CD4-positive, alpha-beta T cell treated with Interleukin-15 for 1 hour (primary cell): ENCODE measurements around the gene NCEH1.
"Not testable (repeated sequence)": the region's sequence is repeated elsewhere in the genome, so short reads cannot be mapped to it uniquely, and the experiment has no call there.

ENCODE experiments used
- DNase-seq: peaks from one replicate; pipeline ENCODE4 v3.0.0-alpha.2; 2020

Gene NCEH1

DNA sequence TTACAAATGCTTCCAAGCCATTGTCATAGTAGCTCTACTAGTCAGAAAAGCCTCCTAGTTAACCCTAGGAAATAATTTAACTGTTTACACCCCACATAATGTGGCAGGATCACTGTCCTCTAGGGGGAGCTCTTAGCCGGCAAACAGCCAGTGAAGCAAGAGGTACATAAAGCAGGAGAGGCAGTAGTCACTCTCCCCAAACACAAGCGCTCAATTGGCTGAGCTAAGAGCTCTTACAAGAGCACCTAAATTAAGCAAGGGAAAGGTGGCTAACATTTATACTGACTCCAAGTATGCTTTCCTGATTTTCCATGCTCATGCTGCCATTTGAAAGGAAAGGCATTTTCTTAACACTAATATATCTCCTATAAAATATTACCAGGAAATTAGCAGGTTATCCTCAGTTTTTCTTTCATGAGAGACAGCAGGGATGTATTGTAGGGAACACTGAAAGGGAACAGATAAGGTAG is 37.6 kb downstream of the NCEH1 start:
- DNase-seq, result peak; percentile 54

DNA sequence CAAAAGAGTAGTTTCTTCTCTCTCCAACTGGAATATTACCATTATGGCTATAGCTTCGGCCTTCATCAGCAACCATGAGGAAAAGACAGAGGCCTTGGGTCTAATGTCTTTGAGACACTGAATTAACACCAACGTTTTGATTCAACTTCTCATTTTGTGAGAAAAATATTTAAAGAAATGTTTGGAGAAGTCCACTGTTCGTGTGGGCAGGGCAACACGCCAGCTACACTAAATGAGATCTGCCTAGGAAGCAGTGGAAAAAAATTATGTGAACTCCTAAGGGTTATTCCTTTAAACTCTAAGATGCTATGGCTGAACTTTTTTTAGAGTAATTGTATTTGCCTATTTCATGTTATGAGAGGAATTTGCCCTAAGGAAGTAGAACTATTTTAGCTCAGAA is 41.8 kb downstream of the NCEH1 start:
- DNase-seq, result no peak

DNA sequence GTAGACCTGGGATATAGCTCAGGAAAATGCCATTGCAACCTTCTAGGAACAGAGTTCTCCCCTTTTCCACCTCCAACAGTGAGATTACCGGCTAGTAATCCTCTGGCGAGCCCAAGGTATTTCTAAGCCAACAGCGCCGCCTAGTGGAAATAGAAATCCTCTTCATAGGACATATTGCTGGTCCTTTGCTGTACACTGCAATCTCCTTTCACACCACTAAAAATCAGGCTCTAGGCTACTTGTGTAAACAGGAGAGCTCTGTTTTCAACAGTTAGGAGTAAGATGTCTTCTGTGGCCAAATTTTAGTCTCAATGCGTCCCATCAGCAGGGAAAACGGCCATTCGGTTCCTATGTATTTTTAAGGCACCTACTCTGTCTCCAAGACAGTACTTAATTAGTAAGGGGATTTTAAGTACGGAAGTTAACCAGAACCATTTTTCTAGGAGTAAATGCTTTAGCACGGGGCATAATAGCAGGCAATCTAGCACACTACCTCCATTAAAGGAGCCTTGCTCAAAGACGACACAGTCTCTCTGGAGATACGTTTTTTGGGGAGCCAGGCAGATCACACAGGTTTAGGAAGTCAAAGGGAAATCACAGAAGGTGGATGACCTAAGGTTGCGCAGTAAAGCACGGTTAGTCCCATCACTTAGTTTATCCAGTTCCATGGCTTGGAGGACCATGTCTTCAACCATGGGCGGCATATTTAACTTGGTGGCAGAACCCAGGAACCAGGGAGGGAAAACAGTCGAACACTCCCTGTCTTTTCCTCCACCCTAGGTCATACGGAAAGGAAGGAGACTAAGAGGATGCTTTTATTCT is 43.8 kb downstream of the NCEH1 start:
- peak; percentile 65 for DNase-seq

DNA sequence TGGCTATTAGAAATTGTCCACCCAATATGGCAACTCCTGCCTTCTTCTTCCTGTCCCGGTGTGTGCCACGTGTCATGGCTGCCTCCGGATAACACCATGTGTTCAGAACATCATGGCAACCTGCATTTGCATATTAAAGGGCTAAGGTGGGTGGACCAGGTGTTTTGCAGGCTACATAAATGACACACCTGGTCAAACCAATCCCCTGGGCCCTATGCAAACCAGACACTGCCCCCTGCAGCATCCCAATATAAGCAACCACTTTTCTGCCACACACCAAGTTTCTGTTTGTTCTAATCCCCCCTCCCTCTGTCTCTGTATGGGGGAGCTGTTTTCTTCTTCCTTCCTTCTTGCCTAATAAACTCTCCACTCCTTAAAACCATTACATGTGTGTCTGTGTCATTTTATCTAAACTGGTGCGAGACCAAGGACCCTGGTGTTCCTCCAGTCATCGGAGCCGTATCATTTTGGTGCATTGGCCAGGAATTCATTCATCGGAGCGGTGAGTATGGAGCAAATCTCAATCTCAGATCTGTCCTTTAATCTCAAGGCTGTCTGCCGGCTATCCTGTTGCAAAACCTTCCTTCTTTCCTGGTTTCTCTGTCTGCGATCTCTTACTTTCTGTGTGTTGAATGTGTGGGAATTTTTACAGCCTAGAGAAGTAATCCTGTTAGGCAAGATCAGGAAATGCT is 44.5 kb downstream of the NCEH1 start:
- DNase-seq, result no peak

DNA sequence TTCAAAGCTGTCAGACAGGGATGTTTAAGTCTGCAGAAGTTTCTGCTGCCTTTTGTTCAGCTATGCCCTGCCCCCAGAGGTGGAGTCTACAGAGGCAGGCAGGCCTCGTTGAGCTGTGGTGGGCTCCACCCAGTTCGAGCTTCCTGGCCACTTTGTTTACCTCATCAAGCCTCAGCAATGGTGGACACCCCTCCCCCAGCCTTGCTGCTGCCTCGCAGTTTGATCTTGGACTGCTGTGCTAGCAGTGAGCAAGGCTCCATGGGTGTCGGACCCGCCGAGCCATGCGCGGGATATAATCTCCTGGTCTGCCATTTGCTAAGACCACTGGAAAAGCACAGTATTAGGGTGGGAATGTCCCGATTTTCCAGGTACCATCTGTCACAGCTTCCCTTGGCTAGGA is 45.4 kb downstream of the NCEH1 start:
- DNase-seq, result not testable (repeated sequence)

DNA sequence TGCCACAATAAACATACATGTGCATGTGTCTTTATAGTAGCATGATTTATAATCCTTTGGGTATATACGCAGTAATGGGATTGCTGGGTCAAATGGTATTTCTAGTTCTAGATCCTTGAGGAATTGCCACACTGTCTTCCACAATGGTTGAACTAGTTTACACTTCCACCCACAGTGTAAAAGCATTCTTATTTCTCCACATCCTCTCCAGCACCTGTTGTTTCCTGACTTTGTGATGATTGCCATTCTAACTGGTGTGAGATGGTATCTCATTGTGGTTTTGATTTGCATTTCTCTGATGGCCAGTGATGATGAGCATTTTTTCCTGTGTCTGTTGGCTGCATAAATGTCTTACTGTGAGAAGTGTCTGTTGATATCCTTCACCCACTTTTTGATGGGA is 50.4 kb downstream of the NCEH1 start:
- not testable (repeated sequence) for DNase-seq

DNA sequence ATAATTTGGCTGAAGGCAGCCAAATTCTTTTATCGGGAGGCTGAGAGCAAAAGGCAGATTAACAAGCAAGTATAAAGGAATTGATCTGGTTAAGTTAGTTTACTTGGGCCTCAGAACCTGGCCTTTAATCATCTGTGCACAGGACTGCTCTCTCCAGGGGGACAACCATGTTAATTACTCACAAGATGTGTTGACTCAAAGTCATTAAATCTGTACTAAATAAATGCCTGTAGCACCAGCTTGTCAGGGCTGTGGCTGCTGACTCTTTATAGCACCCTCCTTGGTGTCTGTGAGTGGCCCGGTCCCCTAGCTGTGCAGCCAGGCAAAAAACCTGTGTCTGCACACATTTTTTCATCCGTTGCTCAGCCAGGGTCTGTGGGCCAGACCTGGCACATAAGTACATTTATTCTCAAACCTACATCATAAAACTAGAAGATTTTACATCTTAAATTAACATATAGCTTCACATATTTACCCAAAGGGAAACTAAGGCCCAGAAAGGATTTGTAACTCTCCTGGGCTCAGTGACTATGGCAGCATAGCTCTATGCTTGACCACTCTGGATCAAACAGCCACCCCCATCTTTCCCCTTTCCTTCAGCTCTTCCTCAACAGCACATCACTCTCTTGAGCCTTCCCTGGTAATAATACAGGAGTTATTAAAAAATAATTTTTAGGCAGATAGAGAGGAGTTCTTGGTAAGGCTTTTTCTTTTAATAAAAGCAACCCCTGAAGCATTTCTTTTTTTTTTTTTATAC is 51.4 kb downstream of the NCEH1 start:
- no peak for DNase-seq

DNA sequence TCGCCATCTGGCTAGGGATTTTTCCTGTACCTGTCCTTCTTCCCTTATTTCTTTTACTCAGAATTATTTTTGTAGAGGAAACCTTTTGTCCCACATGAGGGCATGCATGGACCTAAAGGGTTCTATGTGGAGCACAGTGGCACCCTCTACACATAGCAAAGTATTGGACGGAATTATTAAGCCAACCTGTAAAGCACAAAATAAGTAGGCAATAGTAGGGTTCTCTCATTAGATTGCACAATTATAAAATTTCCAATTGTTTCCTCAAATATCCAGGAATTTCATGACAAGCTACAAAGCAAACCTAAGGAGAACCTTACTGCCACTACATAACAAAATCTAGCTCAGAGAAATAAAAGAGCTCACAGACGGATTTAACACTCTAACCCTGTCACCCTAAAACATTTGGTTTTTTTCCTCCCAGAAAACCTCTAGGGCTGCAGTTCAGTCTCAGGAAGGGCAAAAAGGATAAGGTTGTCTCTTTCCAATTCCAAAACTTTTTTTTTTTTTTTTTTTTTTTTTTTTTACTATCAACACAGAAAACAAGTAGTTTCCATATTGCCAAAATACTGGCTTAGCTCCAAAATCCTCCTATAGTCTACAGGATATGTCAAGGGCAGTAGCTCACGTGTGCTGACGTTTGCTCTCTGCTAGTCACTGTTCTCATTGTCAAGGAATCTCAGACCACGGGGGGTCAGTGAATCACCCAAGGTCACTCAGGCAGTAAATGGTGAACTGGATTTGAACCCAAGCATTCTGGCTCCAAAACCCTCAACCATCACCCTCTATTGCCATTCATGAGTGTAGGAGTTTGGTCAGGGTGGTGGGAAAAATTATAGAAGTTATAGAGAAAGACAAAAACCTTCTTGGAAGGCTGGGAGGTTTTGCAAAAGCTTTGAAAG is 52.3 kb downstream of the NCEH1 start:
- DNase-seq, result no peak

DNA sequence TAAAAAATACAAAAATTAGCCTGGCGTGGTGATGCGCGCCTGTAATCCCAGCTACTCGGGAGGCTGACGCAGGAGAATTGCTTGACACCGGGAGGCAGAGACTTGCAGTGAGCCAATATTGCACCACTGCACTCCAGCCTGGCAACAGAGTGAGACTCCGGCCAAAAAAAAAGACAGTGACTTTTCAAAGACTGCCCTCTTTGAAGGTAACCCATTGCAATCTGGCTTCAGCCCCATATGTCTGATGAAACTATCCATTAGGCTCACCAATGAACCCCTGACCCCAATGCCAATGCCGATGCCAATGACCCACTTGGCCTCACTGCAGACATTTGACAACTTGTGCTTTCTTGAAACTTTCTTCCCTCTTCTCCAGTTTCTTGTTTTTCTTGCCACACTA is 54.3 kb downstream of the NCEH1 start:
- DNase-seq, result no peak

DNA sequence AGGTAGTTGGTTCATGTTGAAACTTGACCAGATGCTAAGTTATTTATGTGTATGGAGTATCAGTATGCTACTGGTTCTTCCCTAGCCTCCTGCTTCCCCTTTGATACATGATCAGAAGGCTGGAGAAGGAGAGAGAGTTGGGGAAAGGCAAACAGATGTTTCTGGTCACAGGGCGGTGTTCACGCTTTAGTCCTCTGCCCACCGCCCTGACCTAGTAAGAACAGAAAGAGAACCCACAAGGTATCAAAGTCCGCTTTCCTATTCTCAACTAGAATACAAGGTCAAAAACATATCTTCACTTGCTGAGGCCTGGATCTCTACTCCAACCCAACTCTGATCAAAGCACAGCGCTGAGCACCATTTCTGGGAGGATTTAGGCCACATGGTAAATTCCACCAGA is 55.5 kb downstream of the NCEH1 start:
- no peak for DNase-seq

DNA sequence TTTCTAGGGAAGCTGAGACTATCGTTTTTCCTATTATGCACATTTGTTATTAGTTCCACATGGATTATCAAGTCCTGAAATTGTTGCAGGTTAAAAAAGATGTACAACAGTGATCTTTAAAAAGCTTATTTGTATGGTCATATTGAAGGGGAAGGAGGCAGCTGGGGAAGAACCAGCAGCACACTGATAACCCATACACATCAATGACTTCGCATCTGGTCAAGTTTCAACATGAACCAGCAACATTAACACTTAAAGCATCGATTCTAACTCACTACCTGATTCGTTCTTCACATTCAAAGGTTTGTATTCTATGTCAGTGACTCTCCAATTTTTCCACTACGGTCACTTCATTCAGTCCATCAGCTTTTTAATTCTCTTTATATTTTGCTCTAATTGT is 56.4 kb downstream of the NCEH1 start:
- DNase-seq, result no peak

DNA sequence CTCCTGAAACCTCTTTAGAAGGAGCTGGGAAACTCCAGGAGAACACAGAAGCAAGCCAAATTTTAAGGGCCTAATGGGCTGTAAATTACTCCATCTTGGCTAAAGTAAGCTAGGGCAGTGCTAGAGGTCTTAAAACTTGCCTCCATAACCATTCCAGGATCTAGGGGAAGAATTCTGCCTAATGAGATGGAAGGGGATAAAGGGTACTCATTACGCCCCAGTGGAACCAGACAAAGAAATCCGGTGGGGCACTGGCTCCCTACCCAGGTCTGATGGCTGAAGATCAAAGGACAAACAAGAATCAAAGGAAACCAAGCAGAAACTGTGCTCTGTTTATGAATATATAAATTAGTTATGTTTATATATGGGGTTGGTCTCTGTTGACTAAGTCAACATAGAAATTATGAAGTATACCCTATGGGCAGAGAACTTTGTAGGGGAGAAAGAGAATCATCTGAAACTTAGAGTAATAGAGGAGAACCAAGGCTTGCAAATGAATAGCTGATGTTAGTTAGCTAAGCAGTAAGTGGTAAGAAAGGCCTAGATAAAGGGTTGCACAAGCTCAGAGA is 57.8 kb downstream of the NCEH1 start:
- DNase-seq, result no peak

DNA sequence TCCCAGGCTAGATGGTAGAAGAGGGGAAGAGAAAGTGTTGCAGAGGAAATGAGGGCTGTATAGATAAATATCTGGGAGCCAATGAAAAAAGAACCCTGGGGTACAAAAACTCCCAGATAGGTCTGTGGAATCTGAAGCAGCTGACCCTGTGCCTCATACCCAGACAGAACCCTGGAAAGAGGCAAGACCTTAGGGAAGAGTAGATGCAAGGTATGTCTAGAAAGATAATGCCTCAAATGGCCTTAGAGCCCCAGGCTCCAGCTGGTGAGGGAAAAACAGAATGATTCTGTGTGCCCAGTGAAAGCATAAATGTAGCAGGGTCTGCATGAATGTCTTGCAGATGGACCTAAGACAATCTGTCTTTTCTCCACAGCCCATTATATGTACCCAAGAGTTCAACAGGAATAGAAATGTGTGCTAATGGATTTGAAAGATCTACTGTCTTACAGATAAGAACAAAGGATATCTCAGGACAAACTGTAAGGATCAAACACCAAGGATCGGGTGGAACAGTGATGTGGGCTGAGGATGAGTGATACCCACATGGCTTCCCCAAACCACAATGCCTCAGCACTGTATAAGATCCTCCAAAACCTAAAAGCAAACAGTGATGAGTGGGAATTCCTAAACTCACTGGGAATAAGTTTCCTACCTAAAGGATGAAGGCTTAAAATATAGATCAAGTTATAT is 58.8 kb downstream of the NCEH1 start:
- no peak for DNase-seq

DNA sequence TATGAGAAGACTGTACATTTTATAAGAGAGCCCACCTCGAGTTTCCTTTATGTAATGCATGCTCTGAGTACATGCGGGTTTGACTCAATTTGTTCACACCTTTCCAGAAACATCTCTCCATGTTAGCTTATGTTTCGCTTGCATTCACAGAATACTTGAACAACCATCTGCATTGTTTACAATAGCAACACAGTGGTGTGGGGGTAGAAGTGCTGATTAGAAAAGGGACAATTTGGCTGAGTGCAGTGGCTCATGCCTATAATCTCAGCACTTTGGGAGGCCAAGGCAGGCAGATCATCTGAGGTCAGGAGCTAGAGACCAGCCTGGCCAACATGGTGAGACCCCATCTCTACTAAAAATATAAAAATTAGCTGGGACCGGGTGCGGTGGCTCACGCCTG is 60.9 kb downstream of the NCEH1 start:
- DNase-seq, result no peak

DNA sequence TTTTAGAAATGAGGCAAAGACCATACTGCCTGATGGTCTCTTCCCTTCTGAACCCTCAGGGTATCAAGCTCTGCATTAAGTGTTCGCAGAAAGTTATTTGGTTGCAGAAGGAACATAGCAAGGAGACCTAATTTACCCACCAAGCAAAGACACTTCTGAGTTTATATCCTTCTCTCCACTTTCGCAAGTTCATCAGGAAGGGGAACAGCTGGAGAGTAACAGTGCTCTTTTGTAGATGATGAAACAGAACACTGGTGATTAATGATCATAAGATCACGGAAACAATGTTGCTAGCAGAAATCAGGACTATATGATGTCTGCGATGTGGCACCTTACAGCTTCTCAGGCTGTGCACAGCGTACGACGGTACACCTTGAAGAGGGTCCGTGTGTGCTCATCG is 62.1 kb downstream of the NCEH1 start:
- DNase-seq, result no peak

DNA sequence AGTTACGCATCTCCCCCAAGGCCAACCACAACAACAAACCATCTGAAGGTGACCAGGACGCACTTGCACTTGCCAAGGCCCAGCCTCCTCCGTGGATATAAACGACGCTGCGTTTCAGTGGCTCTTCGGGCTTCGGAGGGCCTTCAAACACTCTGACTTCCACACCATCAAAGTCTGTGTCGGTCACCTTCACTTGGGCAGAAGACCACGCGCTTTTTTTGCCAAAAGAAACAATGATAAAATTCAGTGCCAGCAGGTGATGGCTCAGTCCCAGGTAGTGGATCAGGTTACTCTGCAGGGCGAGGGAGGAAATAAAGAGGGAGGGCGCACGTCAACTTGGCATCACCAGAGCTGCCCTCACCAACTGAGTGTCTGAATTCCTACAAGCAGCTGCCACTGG is 63.0 kb downstream of the NCEH1 start:
- no peak for DNase-seq

DNA sequence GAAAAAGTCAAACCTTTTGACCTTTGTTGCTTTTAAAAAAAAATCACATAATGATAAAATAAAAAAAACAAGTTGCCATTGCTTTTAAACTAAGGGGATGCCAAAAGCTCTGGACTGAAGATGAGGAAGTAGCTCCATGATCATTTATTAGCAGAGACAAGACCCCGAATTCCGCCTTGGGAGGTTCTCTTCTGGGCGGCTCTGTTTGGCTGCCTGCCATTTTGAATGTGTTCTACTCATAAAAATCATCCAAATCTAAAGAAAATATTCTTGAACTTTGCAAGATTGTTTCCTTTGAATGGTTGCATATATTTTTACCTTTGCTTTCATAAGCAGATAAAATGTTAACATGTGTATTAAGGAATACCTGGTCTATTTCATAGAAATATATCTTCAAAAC is 63.8 kb downstream of the NCEH1 start:
- no peak for DNase-seq

DNA sequence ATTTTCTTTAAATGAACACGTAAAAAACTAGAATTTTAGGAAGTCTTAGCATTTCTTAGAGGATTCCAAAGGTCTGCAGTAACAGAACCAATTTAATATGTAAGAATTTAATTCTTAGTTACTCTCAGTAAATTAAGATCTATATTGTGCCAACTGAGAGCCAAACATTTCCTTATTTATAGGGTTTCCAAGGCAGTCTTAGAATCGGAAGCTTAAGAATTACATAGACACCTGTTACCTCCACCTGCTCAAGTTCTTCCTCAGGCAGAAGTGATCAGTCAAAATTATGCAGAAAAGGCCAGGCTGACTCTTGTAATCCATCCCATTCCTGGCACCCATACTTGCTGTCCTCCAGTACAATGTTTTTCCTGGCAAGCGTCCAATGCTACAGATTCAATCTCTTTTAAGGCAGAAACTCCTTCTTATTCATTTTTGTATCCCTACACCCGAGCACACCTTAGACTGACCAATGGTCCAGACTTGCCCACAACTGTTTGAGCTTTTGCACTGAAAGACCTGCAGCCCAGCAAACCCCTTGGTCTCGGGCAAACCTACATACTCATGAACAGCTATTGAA is 64.3 kb downstream of the NCEH1 start:
- DNase-seq, result no peak

DNA sequence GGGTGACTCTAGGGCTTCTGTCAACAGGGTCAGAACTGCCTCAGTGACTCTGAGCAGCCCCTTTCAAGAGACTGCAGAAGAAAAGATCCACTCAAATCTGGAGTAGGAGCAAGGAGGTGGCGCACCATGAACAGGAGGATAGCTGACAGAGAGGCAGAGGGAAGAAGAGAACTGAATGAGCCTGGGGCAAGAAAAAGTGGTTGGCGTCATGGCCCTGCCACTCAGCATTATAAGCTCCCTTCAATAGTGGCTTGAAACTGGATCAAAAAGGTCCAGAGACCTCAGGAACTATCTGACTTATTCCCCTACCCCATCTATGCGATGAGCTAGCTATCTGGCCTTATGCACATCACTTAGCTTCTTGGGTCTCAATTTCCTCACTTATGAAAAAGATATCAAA is 66.6 kb downstream of the NCEH1 start:
- DNase-seq, result no peak

DNA sequence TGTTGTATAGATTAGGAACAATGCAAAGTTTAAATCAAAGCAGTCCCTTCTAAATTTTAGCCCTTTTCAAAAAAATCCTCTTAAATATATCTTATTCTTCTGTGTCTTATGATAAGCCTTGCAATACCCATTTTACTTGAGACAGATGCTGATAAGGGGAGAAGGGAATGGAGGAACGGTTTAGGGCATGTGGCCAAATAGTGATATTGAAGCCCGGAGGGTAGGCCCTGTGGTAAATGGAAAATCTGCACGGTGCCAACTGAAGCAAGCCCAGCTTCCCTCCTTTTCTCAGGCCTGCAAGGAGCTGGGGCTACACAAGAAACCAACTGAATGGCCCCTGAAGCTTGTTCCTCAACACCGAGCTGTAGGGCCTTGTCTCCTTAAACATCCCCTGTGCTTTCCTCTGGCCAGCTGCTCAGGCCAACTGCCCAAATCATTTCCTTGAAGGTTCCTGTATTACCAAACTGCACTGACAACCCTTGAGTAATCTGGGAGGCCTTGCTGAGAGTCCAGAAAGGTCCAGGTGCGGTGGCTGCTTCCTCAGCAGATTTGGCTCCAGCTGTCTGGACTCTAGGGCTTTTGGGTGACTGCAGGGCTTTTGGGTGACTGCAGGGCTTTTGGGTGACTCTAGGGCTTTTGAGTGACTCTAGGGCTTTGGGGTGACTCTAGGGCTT is 67.2 kb downstream of the NCEH1 start:
- no peak for DNase-seq

DNA sequence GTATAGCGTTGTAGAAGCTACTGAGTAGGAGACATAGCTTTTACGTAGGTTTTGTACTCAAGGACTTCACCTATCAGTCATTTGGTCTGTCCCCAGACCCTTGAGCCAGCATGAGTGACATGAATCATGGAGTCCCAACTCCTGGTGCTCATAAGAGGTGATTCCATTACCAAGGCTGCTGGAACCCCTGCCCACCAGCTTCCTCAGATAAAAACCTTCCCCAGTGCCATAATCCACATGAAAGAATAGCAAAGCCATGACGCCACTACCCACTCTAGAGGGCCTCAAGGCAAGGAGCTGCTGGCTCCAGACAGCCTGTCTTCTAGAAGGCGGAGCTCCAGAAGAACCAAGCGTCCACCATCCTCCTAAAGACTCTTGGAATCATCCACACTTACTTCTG is 69.6 kb downstream of the NCEH1 start:
- DNase-seq, result no peak
